GM18909 (cell line): ENCODE results near the gene ZNF821.
"Not testable (repeated sequence)": the region's sequence is repeated elsewhere in the genome, so short reads cannot be mapped to it uniquely, and the experiment has no call there.

Source experiments
- ATAC-seq: cut with Tn5 transposase; IDR thresholded peaks from one replicate; pipeline ENCODE4 v1.9.1; 2021; ENCODE audit warnings: mild to moderate bottlenecking; ENCODE audit not compliant: unreplicated experiment, poor library complexity

ZNF821 gene

GRCh38 chr16:71883849-71884638 is at the start of gene ZNF821:
Gene ZNF821 (minus strand): TSS chr16:71884182. CDS start chr16:71879946, 4,236 bp downstream.
- peak; percentile 51 for ATAC-seq

- ATAC-seq: no peak
Measured at GRCh38 chr16:71933017-71933416, 49.0 kb upstream of the ZNF821 start.

- no peak for ATAC-seq
Measured at GRCh38 chr16:71931599-71931998, 47.6 kb upstream of the ZNF821 start.

- no peak for ATAC-seq
Measured at GRCh38 chr16:71931001-71931400, 47.0 kb upstream of the ZNF821 start.

GRCh38 chr16:71930013-71930563 is 46.1 kb upstream of the ZNF821 start:
- ATAC-seq: no peak

GRCh38 chr16:71929048-71929447 is 45.1 kb upstream of the ZNF821 start:
- no peak for ATAC-seq

- no peak for ATAC-seq
Measured at GRCh38 chr16:71927787-71928186, 43.8 kb upstream of the ZNF821 start.

- no peak for ATAC-seq
Measured at GRCh38 chr16:71927383-71927782, 43.4 kb upstream of the ZNF821 start.

- ATAC-seq: no peak
Measured at GRCh38 chr16:71924710-71925109, 40.7 kb upstream of the ZNF821 start.

GRCh38 chr16:71923941-71924690 is 40.1 kb upstream of the ZNF821 start:
- ATAC-seq: no peak

GRCh38 chr16:71920658-71921057 is 36.7 kb upstream of the ZNF821 start:
- ATAC-seq: no peak

- ATAC-seq: peak; percentile 83
Measured at GRCh38 chr16:71919035-71919434, 35.1 kb upstream of the ZNF821 start.

- no peak for ATAC-seq
Measured at GRCh38 chr16:71917900-71918299, 33.9 kb upstream of the ZNF821 start.

GRCh38 chr16:71916397-71916920 is 32.5 kb upstream of the ZNF821 start:
- ATAC-seq: no peak

- ATAC-seq: no peak
Measured at GRCh38 chr16:71915350-71915749, 31.4 kb upstream of the ZNF821 start.

GRCh38 chr16:71914802-71915201 is 30.8 kb upstream of the ZNF821 start:
- no peak for ATAC-seq

GRCh38 chr16:71912534-71913275 is 28.7 kb upstream of the ZNF821 start:
- no peak for ATAC-seq

- no peak for ATAC-seq
Measured at GRCh38 chr16:71911121-71911520, 27.1 kb upstream of the ZNF821 start.

- not testable (repeated sequence) for ATAC-seq
Measured at GRCh38 chr16:71905765-71906164, 21.8 kb upstream of the ZNF821 start.

GRCh38 chr16:71904239-71904638 is 20.3 kb upstream of the ZNF821 start:
- no peak for ATAC-seq
